Fibroblast of lung (primary cell): ENCODE data around the gene HECTD4. TPM values are rescaled to one million over a fixed set of nuclear protein-coding genes. Genes with fewer than 3 reads are reported as not detected.
A peak's percentile ranks its signal among the peaks of the same experiment; 100 is the strongest.

ENCODE experiments used
- DNase-seq, 2 donors: peaks; one replicate each; pipeline versions ENCODE4 v3.0.0 to v3.0.0-alpha.2; 2010; ENCODE audit warnings: low read depth in 2 of 2
- H2AFZ ChIP-seq: 2 replicates; pipeline ENCODE4 v1.5.1; 2012; ENCODE audit warnings: low read length, control low read depth, inconsistent platforms
- H3K27ac ChIP-seq: 2 replicates; pipeline ENCODE4 v1.5.1; 2011; ENCODE audit warnings: low read length, control low read depth; ENCODE audit not compliant: insufficient read depth
- H3K27me3 ChIP-seq: 2 replicates; pipeline ENCODE4 v1.5.1; 2011; ENCODE audit warnings: mild to moderate bottlenecking, low read length; ENCODE audit not compliant: control insufficient read depth, insufficient read depth
- H3K36me3 ChIP-seq: 2 replicates; pipeline ENCODE4 v1.5.1; 2011; ENCODE audit warnings: low read length; ENCODE audit not compliant: control insufficient read depth, insufficient read depth
- H3K4me1 ChIP-seq: 2 replicates; pipeline ENCODE4 v1.5.1; 2011; ENCODE audit warnings: low read length; ENCODE audit not compliant: control insufficient read depth, insufficient read depth; ENCODE audit errors: extremely low read depth
- H3K4me2 ChIP-seq: 2 replicates; pipeline ENCODE4 v1.5.1; 2011; ENCODE audit warnings: low read length, control low read depth; ENCODE audit not compliant: insufficient read depth; ENCODE audit errors: extremely low read depth
- H3K4me3 ChIP-seq, 4 experiments: fragments of 200-600 bp in 1 of 4; sonication (generic) in 1 of 4; replicated peaks in 1 of 4; 2 replicates each; pipeline ENCODE4 v1.5.1; 2011 to 2016; ENCODE audit warnings: low read length in 4 of 4, low read depth in 3 of 4, mild to moderate bottlenecking in 3 of 4, control low read depth in 2 of 4, inconsistent platforms in 1 of 4, mixed read lengths in 1 of 4; ENCODE audit not compliant: insufficient read depth in 1 of 4; ENCODE audit errors: control extremely low read depth in 1 of 4
- H3K79me2 ChIP-seq: 2 replicates; pipeline ENCODE4 v1.5.1; 2012; ENCODE audit warnings: mild to moderate bottlenecking, low read length, inconsistent platforms; ENCODE audit not compliant: control insufficient read depth, insufficient read depth
- H3K9ac ChIP-seq: 2 replicates; pipeline ENCODE4 v1.5.1; 2011; ENCODE audit warnings: mild to moderate bottlenecking, low read length, control low read depth; ENCODE audit not compliant: insufficient read depth
- H3K9me3 ChIP-seq: 2 replicates; pipeline ENCODE4 v1.5.1; 2012; ENCODE audit warnings: low read depth, low read length; ENCODE audit not compliant: control insufficient read depth, insufficient read depth
- H4K20me1 ChIP-seq: 2 replicates; pipeline ENCODE4 v1.5.1; 2011; ENCODE audit warnings: low read length; ENCODE audit not compliant: control insufficient read depth, insufficient read depth; ENCODE audit errors: extremely low read depth
- CTCF ChIP-seq, 2 donors: IDR thresholded peaks in 1 of 2; conservative IDR thresholded peaks in 1 of 2; 1 replicate in 1 of 2; 2 replicates in 1 of 2; pipeline ENCODE4 v1.5.1; 2011 to 2012; ENCODE audit warnings: low read length in 2 of 2, control low read depth in 1 of 2, inconsistent platforms in 1 of 2, low read depth in 1 of 2, mild to moderate bottlenecking in 1 of 2
- EZH2 ChIP-seq: IDR thresholded peaks from 2 replicates; pipeline ENCODE4 v1.5.1; 2012; ENCODE audit warnings: low read length, control low read depth, mild to moderate bottlenecking; ENCODE audit errors: missing control alignments
- polyA plus RNA-seq, 2 donors: library from polyadenylated mRNA; depleted of rRNA in 1 of 2; stranded (reverse) in 1 of 2; unstranded in 1 of 2; fragments of >200 nt; gene quantifications; 2 replicates each; pipeline ENCODE4 v1.2.1, GENCODE V29; 2011 to 2012; ENCODE audit warnings: missing spikeins in 1 of 2
- total RNA-seq: library from RNA; depleted of rRNA; stranded (reverse); fragments of >200 nt; gene quantifications from 2 replicates; pipeline ENCODE4 v1.2.1, GENCODE V29; 2014

HECTD4 gene
- total and polyA plus RNA-seq, 2 donors (not counting 1 experiment from before 2014, with no cell fraction given) = 5.1 to 31.7 TPM

GRCh38 chr12:112218150-112218549 is 164.1 kb downstream of the HECTD4 start:
- H3K36me3 ChIP-seq = no peaks in the 10 kb centered on the region
- H3K4me1 ChIP-seq = no peaks in the 10 kb centered on the region
- H3K27me3 ChIP-seq = no peaks in the 10 kb centered on the region
- H3K79me2 ChIP-seq = no peaks in the 10 kb centered on the region
- no peak overlapping the region for H3K4me3 ChIP-seq
- H3K9me3 ChIP-seq = no peaks in the 10 kb centered on the region
- DNase-seq = peak; percentile 12 to 33
- no peak overlapping the region for H2AFZ ChIP-seq
- no peak for TF ChIP-seq CTCF (conservative IDR thresholded peaks at IDR 0.05 in 1 of 2, IDR thresholded peaks at IDR 0.05 in 1 of 2; ENCODE audit: low read depth in 1 of 2, low read length in 2 of 2)
- no peak for TF ChIP-seq EZH2
- H3K27ac ChIP-seq = no peak overlapping the region
- no peaks in the 10 kb centered on the region for H4K20me1 ChIP-seq
- H3K9ac ChIP-seq = no peak overlapping the region
- no peak overlapping the region for H3K4me2 ChIP-seq

- no peaks in the 10 kb centered on the region for H3K27me3 ChIP-seq
- H3K79me2 ChIP-seq = no peaks in the 10 kb centered on the region
- no peak overlapping the region for H2AFZ ChIP-seq
- no peak overlapping the region for H3K27ac ChIP-seq
- H3K4me2 ChIP-seq = no peak overlapping the region
- no peaks in the 10 kb centered on the region for H3K9me3 ChIP-seq
- TF ChIP-seq EZH2 (no peak), CTCF (conservative IDR thresholded peaks at IDR 0.05 in 1 of 2, IDR thresholded peaks at IDR 0.05 in 1 of 2; ENCODE audit: low read depth in 1 of 2, low read length in 2 of 2) (no peak)
- no peaks in the 10 kb centered on the region for H4K20me1 ChIP-seq
- H3K9ac ChIP-seq = no peak overlapping the region
- DNase-seq = no peak
- no peaks in the 10 kb centered on the region for H3K36me3 ChIP-seq
- H3K4me1 ChIP-seq = no peaks in the 10 kb centered on the region
- no peak overlapping the region for H3K4me3 ChIP-seq
Measured at GRCh38 chr12:112217647-112218046, 164.6 kb downstream of the HECTD4 start.

GRCh38 chr12:112216223-112216622 is 166.0 kb downstream of the HECTD4 start:
- no peaks in the 10 kb centered on the region for H3K27me3 ChIP-seq
- H3K79me2 ChIP-seq = no peaks in the 10 kb centered on the region
- H3K36me3 ChIP-seq = no peaks in the 10 kb centered on the region
- H3K4me2 ChIP-seq = no peak overlapping the region
- no peak overlapping the region for H3K27ac ChIP-seq
- no peak for DNase-seq
- no peak overlapping the region for H2AFZ ChIP-seq
- H4K20me1 ChIP-seq = no peaks in the 10 kb centered on the region
- no peak overlapping the region for H3K4me3 ChIP-seq
- TF ChIP-seq EZH2 = no peak
- no peak for TF ChIP-seq CTCF (conservative IDR thresholded peaks at IDR 0.05 in 1 of 2, IDR thresholded peaks at IDR 0.05 in 1 of 2; ENCODE audit: low read depth in 1 of 2, low read length in 2 of 2)
- no peaks in the 10 kb centered on the region for H3K4me1 ChIP-seq
- H3K9ac ChIP-seq = no peak overlapping the region
- no peaks in the 10 kb centered on the region for H3K9me3 ChIP-seq
